Measurements from ENCODE around the gene SRSF9.
A peak's percentile ranks its signal among the peaks of the same experiment; 100 is the strongest.
"Not testable (repeated sequence)": the region's sequence is repeated elsewhere in the genome, so short reads cannot be mapped to it uniquely, and the experiment has no call there.

Gene SRSF9

GRCh38 chr12:120446844-120447178, 22.7 kb downstream of the SRSF9 start:
- not testable (repeated sequence) for DNase-seq

DNA sequence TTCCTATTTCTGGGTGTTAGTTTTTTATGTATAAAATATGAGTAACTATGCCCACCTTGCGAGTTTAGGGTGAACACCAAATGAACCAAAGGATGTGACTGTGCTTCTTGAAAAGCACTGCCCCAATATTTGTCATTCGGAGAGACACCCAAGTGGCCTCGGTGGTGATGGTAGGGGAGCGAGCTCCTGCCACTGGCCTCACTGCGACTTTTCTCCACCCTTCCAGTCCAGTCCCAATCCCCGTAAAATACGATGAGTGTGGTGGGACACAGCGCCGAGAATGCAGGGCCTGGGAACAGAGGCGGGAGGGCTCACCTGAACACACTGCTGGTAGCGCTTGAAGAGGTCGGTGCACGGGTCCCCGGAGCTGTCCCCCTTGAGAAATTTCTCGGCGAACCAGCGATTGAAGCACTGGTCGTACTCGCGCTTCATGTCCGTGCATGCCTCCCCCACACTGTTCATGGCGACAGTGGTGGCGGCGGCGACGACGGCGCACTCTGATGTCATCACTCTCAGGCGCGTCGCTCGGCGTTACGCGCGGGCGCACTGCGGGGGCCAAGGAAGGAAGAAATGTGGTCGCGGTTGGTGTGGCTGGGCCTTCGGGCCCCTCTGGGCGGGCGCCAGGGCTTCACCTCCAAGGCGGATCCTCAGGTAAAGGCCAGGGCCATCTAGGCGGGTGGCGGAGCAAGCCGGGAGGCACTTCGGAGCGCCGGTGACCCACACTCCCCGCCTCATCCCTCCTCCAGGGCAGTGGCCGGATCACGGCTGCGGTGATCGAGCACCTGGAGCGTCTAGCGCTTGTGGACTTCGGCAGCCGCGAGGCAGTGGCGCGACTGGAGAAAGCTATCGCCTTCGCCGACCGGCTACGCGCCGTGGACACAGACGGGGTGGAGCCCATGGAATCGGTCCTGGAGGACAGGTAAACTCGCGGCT, 23.4 kb downstream of the SRSF9 start, which contains the start of the genes GATC and TRIAP1:
TSS of gene GATC (plus strand) at position 534 of the 933 bp plus-strand sequence. CDS start at position 571, 37 bp downstream.
TSS of gene TRIAP1 (minus strand) at position 474 of the 933 bp plus-strand sequence. CDS start at position 462, 12 bp downstream.
- peak; percentile 66 for DNase-seq

DNA sequence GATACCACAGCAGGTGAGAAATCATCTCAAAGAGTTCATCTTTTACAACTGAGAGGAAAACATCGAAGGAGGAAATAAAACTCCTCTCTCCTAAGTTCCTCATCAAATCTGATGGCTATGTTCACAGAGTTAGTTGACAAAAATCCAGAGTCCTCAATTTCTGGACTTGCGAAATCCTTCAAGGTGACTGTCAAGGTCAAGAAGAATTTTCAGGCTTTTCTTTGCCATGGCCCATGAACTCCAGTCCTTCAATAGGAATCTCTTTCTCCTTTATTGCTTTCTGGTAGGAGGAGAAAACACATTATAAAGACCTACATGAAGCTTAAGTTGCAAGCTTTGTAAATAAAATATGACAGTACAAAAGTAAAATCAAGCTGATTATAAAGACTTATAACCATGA, 24.9 kb downstream of the SRSF9 start:
- DNase-seq, result no peak

GRCh38 chr12:120439646-120440247, 29.8 kb downstream of the SRSF9 start:
- DNase-seq, result peak; percentile 22

GRCh38 chr12:120438495-120439198, 30.9 kb downstream of the SRSF9 start:
- DNase-seq, result no peak

DNA sequence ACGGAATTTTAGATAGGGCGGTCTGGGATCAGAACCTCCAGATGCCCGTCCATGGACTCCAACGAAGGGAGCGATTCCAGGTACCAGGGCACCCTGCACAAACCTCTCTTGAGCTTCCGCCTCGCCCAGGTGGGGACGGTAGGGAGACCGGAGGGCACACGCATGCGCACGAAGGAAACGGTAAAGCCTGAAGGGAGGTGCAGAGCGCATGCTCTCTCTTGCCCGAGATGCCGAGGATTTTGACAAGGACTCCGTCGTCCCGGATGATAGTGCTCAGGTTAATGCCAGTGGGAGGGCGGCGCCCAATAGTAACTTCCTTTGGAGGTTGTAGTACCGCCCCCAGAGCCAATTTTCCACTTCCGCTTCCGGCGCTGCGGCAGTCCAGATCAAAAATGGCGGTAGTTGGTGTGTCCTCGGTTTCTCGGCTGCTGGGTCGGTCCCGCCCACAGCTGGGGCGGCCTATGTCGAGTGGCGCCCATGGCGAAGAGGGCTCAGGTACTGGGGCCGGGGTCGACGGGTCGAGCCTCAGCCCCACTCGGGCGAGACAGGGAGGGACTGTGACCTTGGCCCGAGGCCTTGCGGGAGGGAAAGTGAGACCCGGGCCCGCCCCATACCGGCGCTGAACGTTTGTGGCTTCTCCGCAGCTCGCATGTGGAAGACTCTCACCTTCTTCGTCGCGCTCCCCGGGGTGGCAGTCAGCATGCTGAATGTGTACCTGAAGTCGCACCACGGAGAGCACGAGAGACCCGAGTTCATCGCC, 31.6 kb downstream of the SRSF9 start, which contains the start of gene COX6A1:
TSS of gene COX6A1 (plus strand) at position 379 of the 760 bp plus-strand sequence. CDS start at position 393, 14 bp downstream.
- DNase-seq, result peak; percentile 98

GRCh38 chr12:120432772-120433525, 36.6 kb downstream of the SRSF9 start:
- DNase-seq, result no peak

DNA sequence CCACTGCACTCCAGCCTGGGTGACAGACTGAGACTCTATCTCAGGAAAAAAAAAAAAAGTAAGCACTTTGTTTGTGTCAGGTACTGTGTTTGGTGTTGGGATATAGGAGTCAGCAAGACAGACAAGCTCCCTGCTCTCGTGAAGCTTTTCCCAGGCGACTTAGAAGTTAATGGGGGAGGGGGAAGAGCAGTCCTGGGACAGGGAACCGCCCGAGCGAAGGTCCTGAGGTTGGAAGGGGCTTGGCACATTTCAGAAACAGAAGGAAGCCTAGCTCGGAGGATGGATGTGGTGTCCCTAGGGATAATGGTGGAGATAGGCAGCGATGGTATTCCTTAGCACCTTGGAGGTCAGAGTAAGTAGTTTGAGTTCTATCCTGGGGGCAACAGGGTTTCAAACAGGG, 40.2 kb downstream of the SRSF9 start:
- no peak for DNase-seq

DNA sequence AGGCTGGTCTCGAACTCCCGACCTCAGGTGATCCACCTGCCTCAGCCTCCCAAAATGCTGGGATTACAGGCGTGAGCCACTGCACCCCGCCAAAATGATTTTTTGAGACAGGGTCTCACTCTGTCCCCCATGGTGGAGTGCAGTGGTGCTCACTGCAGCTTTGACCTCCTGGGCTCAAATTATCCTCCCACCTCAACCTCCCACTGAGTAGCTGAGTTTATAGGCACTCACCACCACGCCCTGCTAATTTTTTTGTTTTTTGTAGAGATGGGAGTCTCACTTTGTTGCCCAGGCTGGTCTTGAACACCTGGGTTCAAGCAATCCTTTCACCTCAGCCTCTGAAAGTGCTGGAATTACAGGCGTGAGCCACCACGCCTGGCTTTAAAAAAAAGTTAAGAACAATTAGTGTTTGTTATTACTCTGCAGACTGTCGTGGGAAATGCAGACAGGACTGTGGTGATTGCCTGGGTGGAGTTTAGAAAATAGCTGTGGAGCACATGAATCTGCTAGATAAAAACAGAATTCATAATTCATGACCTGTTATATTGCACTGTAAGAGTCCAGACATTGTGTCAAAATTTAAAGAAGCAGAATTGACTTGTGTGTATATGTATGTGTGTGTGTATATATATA, 40.8 kb downstream of the SRSF9 start:
- DNase-seq, result no peak

GRCh38 chr12:120425797-120426196, 43.8 kb downstream of the SRSF9 start:
- no peak for DNase-seq

GRCh38 chr12:120422892-120423456, 46.6 kb downstream of the SRSF9 start:
- DNase-seq, result no peak

DNA sequence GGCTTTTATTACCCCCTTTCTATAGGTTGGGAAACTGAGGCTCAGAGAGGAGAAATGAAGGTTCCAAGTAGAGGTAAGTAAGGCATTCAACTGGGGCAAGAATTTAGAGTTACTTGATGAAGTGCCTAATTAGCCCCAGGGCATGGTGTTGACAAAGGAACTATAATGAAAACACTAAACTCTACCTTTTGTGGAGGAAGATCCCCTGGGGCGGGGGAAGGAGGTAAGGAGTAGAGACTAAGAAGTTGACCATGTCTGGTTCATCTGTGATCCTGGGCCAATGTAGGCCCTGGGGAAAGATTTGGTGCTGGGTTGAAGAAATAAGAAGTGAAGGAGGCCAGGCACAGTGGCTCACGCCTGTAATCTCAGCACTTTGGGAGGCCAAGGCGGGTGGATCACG, 47.8 kb downstream of the SRSF9 start:
- no peak for DNase-seq

DNA sequence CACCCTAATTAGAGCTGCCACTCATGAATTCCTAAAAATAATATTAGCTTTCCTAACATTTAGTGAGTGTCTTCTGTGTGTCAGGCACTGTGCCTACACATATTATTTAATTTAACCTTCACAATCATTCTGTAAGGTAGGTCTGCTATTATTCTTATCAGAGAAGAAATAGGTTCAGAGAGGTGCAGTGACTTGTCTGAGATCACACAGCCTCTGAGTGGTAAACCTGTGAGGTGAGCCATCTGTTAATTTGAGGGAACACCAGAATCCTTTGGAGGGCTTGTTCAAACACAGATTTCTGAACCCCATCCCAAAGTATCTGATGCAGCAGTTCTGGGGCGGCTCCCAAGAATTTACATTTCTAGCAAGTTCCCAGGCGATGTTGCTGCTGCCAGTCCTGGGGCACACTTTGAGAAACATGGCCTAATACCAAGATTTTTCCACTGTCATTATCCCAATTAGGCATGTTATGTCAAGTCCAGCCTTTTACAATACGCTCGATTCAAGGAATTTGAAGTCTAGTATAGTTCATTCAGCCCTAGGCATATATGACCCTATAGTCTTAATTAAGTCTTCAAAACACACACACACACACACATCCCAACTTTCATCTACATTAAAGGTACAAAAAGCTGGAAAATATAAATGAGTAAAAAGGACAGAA, 51.5 kb downstream of the SRSF9 start:
- no peak for DNase-seq

GRCh38 chr12:120416490-120417216, 52.9 kb downstream of the SRSF9 start:
- no peak for DNase-seq

- DNase-seq, result peak; percentile 54
These were observed 55.5 kb downstream of the SRSF9 start for GRCh38 chr12:120413901-120414695.

DNA sequence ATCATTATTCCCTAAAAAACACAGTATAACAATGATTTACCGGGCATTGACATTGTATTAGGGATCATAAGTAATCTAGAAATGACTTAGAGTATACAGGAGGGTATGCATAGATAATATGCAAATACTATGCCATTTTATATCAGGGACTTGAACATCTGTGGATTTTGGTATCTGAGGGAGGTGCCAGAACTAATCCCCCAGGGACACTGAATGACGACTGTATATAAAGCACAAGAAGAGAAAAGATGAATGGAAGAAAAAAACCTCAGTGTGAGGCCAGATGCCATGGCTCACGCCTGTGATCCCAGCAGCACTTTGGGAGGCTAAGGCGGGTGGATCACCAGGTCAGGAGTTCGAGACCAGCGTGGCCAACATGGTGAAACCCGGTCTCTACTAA, 57.1 kb downstream of the SRSF9 start:
- no peak for DNase-seq
